H9 (cell line): Measurements from ENCODE around the gene SLC37A2. TPM values are rescaled to one million over a fixed set of nuclear protein-coding genes. Genes with fewer than 3 reads are reported as not detected.

Experiments used
- DNase-seq: peaks from one replicate; pipeline ENCODE4 v3.0.0-alpha.2; 2017
- H2AFZ ChIP-seq: one replicate; pipeline ENCODE4 v1.6.1; 2013; ENCODE audit warnings: mild to moderate bottlenecking, low read length, control low read depth, moderate library complexity
- H2AK5ac ChIP-seq: 2 replicates; pipeline ENCODE4 v1.6.1; 2013; ENCODE audit warnings: low read length, control low read depth, mixed read lengths; ENCODE audit not compliant: insufficient read length
- H2BK120ac ChIP-seq: one replicate; pipeline ENCODE4 v1.6.1; 2013; ENCODE audit warnings: low read depth, mild to moderate bottlenecking, low read length, control low read depth, inconsistent platforms; ENCODE audit not compliant: poor library complexity, severe bottlenecking
- H2BK12ac ChIP-seq: 2 replicates; pipeline ENCODE4 v1.6.1; 2013; ENCODE audit warnings: low read length, control low read depth, mixed read lengths, low read depth; ENCODE audit not compliant: insufficient read length
- H2BK15ac ChIP-seq: 2 replicates; pipeline ENCODE4 v1.6.1; 2013; ENCODE audit warnings: low read depth, low read length, control low read depth
- H2BK20ac ChIP-seq: one replicate; pipeline ENCODE4 v1.6.1; 2013; ENCODE audit warnings: low read depth, mild to moderate bottlenecking, low read length, control low read depth, inconsistent platforms; ENCODE audit not compliant: poor library complexity, severe bottlenecking
- H2BK5ac ChIP-seq: 2 replicates; pipeline ENCODE4 v1.6.1; 2013; ENCODE audit warnings: low read length, control low read depth, mixed read lengths; ENCODE audit not compliant: insufficient read length
- H3K14ac ChIP-seq: 2 replicates; pipeline ENCODE4 v1.6.1; 2013; ENCODE audit warnings: low read length, control low read depth; ENCODE audit not compliant: insufficient read depth
- H3K18ac ChIP-seq: 2 replicates; pipeline ENCODE4 v1.6.1; 2013; ENCODE audit warnings: low read depth, mild to moderate bottlenecking, mixed read lengths, low read length, control low read depth; ENCODE audit not compliant: insufficient read length
- H3K23ac ChIP-seq: 2 replicates; pipeline ENCODE4 v1.6.1; 2013; ENCODE audit warnings: low read length, control low read depth, mixed read lengths, low read depth; ENCODE audit not compliant: insufficient read length
- H3K23me2 ChIP-seq: 2 replicates; pipeline ENCODE4 v1.6.1; 2013; ENCODE audit warnings: low read depth, mild to moderate bottlenecking, mixed read lengths, low read length, control low read depth; ENCODE audit not compliant: insufficient read length, poor library complexity, severe bottlenecking
- H3K27ac ChIP-seq: 2 replicates; pipeline ENCODE4 v1.5.1; 2013; ENCODE audit warnings: low read length, control low read depth, mixed read lengths, low read depth; ENCODE audit not compliant: insufficient read length
- H3K27me3 ChIP-seq: 2 replicates; pipeline ENCODE4 v1.6.1; 2013; ENCODE audit warnings: low read length, control low read depth, inconsistent platforms; ENCODE audit not compliant: insufficient read depth
- H3K4ac ChIP-seq: 2 replicates; pipeline ENCODE4 v1.6.1; 2013; ENCODE audit warnings: low read depth, mild to moderate bottlenecking, control low read depth, inconsistent platforms, low read length, moderate library complexity
- H3K4me1 ChIP-seq: 2 replicates; pipeline ENCODE4 v1.6.1; 2013; ENCODE audit warnings: low read length, control low read depth, inconsistent platforms; ENCODE audit not compliant: insufficient read depth
- H3K4me2 ChIP-seq: 2 replicates; pipeline ENCODE4 v1.6.1; 2013; ENCODE audit warnings: low read length, control low read depth, mixed read lengths; ENCODE audit not compliant: insufficient read length, insufficient read depth
- H3K56ac ChIP-seq: 2 replicates; pipeline ENCODE4 v1.6.1; 2013; ENCODE audit warnings: low read depth, mild to moderate bottlenecking, mixed read lengths, low read length, control low read depth; ENCODE audit not compliant: insufficient read length
- H3K79me1 ChIP-seq: 2 replicates; pipeline ENCODE4 v1.6.1; 2013; ENCODE audit warnings: low read depth, mild to moderate bottlenecking, moderate library complexity, low read length, control low read depth, inconsistent platforms; ENCODE audit not compliant: insufficient read depth, poor library complexity, severe bottlenecking
- H3K79me2 ChIP-seq: 2 replicates; pipeline ENCODE4 v1.6.1; 2013; ENCODE audit warnings: low read length, control low read depth, inconsistent platforms; ENCODE audit not compliant: insufficient read depth
- H3K9ac ChIP-seq: 2 replicates; pipeline ENCODE4 v1.6.1; 2013; ENCODE audit warnings: low read length, control low read depth, mixed read lengths; ENCODE audit not compliant: insufficient read length; ENCODE audit errors: extremely low read depth
- H3K9me3 ChIP-seq: one replicate; pipeline ENCODE4 v1.6.1; 2013; ENCODE audit warnings: low read depth, low read length, inconsistent platforms; ENCODE audit not compliant: control insufficient read depth
- H3T11ph ChIP-seq: one replicate; pipeline ENCODE4 v1.6.1; 2013; ENCODE audit warnings: mild to moderate bottlenecking, low read length, control low read depth, inconsistent platforms
- H4K20me1 ChIP-seq: one replicate; pipeline ENCODE4 v1.6.1; 2013; ENCODE audit not compliant: control insufficient read depth, insufficient read length, insufficient read depth
- H4K5ac ChIP-seq: 2 replicates; pipeline ENCODE4 v1.6.1; 2013; ENCODE audit warnings: low read depth, mild to moderate bottlenecking, mixed read lengths, low read length, control low read depth; ENCODE audit not compliant: insufficient read length
- H4K8ac ChIP-seq: replicated peaks from 2 replicates; pipeline ENCODE4 v1.6.1; 2013; ENCODE audit warnings: low read length, control low read depth, mixed read lengths, low read depth; ENCODE audit not compliant: insufficient read length
- H4K91ac ChIP-seq: 2 replicates; pipeline ENCODE4 v1.6.1; 2013; ENCODE audit warnings: low read depth, mild to moderate bottlenecking, moderate library complexity, mixed read lengths, low read length, control low read depth; ENCODE audit not compliant: insufficient read length
- H3K27ac Mint-ChIP-seq, 3 experiments: 2 replicates in 2 of 3; 3 replicates in 1 of 3; pipeline ENCODE4 v1.8.0; 2020 to 2021; ENCODE audit warnings: mixed read lengths in 3 of 3, mild to moderate bottlenecking in 1 of 3, moderate library complexity in 1 of 3
- H3K27me3 Mint-ChIP-seq: 2 replicates; pipeline ENCODE4 v1.8.0; 2021; ENCODE audit warnings: low read depth, mild to moderate bottlenecking, moderate library complexity, mixed read lengths
- H3K36me3 Mint-ChIP-seq, 3 experiments: 2 replicates in 2 of 3; 3 replicates in 1 of 3; pipeline ENCODE4 v1.8.0; 2020 to 2021; ENCODE audit warnings: low read depth in 3 of 3, mixed read lengths in 3 of 3; ENCODE audit not compliant: insufficient read depth in 1 of 3
- H3K4me1 Mint-ChIP-seq, 2 experiments: 2 replicates each; pipeline ENCODE4 v1.8.0; 2020; ENCODE audit warnings: mixed read lengths in 2 of 2
- H3K4me3 Mint-ChIP-seq, 2 experiments: 2 replicates in 1 of 2; 3 replicates in 1 of 2; pipeline ENCODE4 v1.8.0; 2020 to 2021; ENCODE audit warnings: mild to moderate bottlenecking in 2 of 2, mixed read lengths in 2 of 2, moderate library complexity in 1 of 2
- H3K9me3 Mint-ChIP-seq, 2 experiments: 2 replicates in 1 of 2; 3 replicates in 1 of 2; pipeline ENCODE4 v1.8.0; 2020; ENCODE audit warnings: mild to moderate bottlenecking in 2 of 2, mixed read lengths in 2 of 2, moderate library complexity in 1 of 2
- CTCF ChIP-seq: fragments of 200-600 bp; sonication (generic); conservative IDR thresholded peaks from 3 replicates; pipeline ENCODE4 v1.8.0; 2021; ENCODE audit warnings: antibody characterized with exemption, mild to moderate bottlenecking
- WGBS: extraction: QIAGEN DNeasy Blood & Tissue Kit; methylation state at CpG from one replicate; pipeline ENCODE4 v1.1.7; 2013; ENCODE audit warnings: missing lambda C conversion rate, low lambda C conversion rate, mixed read lengths; ENCODE audit not compliant: insufficient read length; ENCODE audit errors: extremely low coverage; 5-methylcytosine and 5-hydroxymethylcytosine counted together
- total RNA-seq: library from RNA; stranded (reverse); gene quantifications from 2 replicates; pipeline ENCODE4 v1.2.1, GENCODE V29; 2021

Gene SLC37A2
- total RNA-seq, 1 experiment from 2014 or later = 1.2 TPM

- Histone ChIP-seq H2AK5ac (no peak overlapping the region), H2BK5ac (no peak overlapping the region), H3K4me1 (no peaks in the 10 kb centered on the region), H3K18ac (no peak overlapping the region), H4K5ac (no peak overlapping the region), H3K23me2 (no peaks in the 10 kb centered on the region), H3K9me3 (no peaks in the 10 kb centered on the region), H3K27me3 (no peaks in the 10 kb centered on the region; the same call in 1 of the 2 replicates), H3K14ac (no peak overlapping the region), H3K4me2 (no peak overlapping the region), H4K8ac (no peak overlapping the region), H3K56ac (no peak overlapping the region), H4K20me1 (no peaks in the 10 kb centered on the region), H2BK20ac (no peak overlapping the region), H2BK120ac (no peak overlapping the region), H3T11ph (no peak overlapping the region), H3K9ac (no peak overlapping the region), H3K27ac (no peak overlapping the region), H3K23ac (no peak overlapping the region), H2BK15ac (no peak overlapping the region), H2BK12ac (no peak overlapping the region), H3K4ac (no peak overlapping the region), H2AFZ (no peak overlapping the region), H3K79me1 (no peaks in the 10 kb centered on the region), H3K79me2 (no peaks in the 10 kb centered on the region), H4K91ac (no peak overlapping the region)
- Mint-ChIP-seq H3K27ac (no peak overlapping the region), H3K4me3 (no peak overlapping the region), H3K4me1 (peaks cover 0 to 3% of the 10 kb centered on the region in 2 experiments; a peak in 1 of 4 replicates), H3K36me3 (peaks cover 0 to 5% (median 0%) of the 10 kb centered on the region in 3 experiments; a peak in 3 of 7 replicates), H3K27me3 (peaks cover 86% of the 10 kb centered on the region), H3K9me3 (no peaks in the 10 kb centered on the region)
- no CpG with 5 or more reads among the region's 4 CpGs for WGBS
- no peak for DNase-seq
- no peak for TF ChIP-seq CTCF
Observed at GRCh38 chr11:125124618-125124992, 61.5 kb downstream of the SLC37A2 start.
